ENCODE data around the gene CATSPERZ. TPM values are rescaled to one million over a fixed set of nuclear protein-coding genes. Genes with fewer than 3 reads are reported as not detected.
A peak's percentile ranks its signal among the peaks of the same experiment; 100 is the strongest.

CATSPERZ gene
- total and polyA plus RNA-seq, 9 of the 15 experiments (the other 6 are each of a cell fraction or from before 2014, with no cell fraction given): 0.86 to 8.5 (median 3.5) TPM

DNA sequence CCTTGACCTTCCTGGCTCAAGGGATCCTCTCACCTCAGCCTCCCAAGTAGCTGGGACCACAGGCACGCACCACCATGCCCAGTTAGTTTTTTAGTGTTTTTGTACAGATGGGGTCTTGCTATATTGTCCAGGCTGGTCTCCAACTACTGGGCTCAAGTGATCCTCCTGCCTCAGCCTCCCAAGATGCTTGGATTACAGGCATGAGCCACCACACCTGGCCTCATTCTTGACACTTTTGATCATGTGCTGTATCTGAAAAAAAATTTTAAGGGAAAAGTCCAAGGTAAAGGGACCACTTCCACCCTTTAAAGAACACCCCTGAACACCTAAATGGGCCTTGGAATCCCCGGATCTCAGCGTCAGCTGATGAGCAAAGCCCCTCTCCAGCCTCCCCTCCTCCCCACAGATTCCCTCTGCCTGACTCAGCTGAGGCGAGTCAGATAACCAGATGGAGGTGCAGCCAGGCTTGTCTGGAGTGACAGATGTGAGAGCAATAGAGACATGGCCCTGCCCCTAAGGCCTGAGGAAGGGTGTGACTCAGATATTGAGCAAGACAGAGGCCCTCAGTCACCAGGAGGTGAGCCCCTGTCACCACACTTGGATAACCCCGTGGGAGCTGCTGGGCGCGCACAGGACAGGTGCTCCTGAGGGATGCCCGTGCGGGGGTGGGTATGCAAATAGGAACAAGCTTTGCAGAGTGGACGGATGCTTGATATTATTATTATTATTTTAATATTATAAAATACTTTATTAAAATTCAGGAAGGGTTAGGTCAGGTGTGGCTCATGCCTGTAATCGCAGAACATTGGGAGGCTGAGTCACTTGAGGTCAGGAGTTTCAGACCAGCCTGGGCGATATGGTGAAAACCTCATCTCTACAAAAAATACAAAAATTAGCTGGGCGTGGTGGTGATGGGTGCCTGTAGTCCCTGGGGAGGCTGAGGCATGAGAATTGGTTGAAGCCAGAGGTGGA lies 34.9 kb downstream of the CATSPERZ start (continued):
- no peak for TF ChIP-seq ZNF407 (IDR thresholded peaks at IDR 0.05; ENCODE audit: low read depth)
- TF ChIP-seq, protein P1, sequence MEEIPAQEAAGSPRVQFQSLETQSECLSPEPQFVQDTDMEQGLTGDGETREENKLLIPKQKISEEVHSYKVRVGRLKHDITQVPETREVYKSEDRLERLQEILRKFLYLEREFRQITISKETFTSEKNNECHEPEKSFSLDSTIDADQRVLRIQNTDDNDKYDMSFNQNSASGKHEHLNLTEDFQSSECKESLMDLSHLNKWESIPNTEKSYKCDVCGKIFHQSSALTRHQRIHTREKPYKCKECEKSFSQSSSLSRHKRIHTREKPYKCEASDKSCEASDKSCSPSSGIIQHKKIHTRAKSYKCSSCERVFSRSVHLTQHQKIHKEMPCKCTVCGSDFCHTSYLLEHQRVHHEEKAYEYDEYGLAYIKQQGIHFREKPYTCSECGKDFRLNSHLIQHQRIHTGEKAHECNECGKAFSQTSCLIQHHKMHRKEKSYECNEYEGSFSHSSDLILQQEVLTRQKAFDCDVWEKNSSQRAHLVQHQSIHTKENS (CRISPR knock-in tag; IDR thresholded peaks at IDR 0.05): no peak
- TF ChIP-seq HMG20A (CRISPR knock-in tag; conservative IDR thresholded peaks at IDR 0.05): no peak
- TF ChIP-seq GTF2E2 (tag; IDR thresholded peaks at IDR 0.05): no peak
- no peak for TF ChIP-seq ZC3H4 (CRISPR knock-in tag; IDR thresholded peaks at IDR 0.05; ENCODE audit: borderline replicate concordance)
- no peak for TF ChIP-seq KAT7 (CRISPR knock-in tag; IDR thresholded peaks at IDR 0.05; ENCODE audit: borderline replicate concordance)
- TF ChIP-seq, protein P2, sequence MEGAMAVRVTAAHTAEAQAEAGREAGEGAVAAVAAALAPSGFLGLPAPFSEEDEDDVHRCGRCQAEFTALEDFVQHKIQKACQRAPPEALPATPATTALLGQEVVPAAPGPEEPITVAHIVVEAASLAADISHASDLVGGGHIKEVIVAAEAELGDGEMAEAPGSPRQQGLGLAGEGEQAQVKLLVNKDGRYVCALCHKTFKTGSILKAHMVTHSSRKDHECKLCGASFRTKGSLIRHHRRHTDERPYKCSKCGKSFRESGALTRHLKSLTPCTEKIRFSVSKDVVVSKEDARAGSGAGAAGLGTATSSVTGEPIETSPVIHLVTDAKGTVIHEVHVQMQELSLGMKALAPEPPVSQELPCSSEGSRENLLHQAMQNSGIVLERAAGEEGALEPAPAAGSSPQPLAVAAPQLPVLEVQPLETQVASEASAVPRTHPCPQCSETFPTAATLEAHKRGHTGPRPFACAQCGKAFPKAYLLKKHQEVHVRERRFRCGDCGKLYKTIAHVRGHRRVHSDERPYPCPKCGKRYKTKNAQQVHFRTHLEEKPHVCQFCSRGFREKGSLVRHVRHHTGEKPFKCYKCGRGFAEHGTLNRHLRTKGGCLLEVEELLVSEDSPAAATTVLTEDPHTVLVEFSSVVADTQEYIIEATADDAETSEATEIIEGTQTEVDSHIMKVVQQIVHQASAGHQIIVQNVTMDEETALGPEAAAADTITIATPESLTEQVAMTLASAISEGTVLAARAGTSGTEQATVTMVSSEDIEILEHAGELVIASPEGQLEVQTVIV (CRISPR knock-in tag; IDR thresholded peaks at IDR 0.05; ENCODE audit: borderline replicate concordance): no peak
- no peak for TF ChIP-seq YBX1 (IDR thresholded peaks at IDR 0.05)
- peak; percentile 96 for TF ChIP-seq LEF1 (IDR thresholded peaks at IDR 0.05)
- no peak for TF ChIP-seq ATF2 (CRISPR knock-in tag; IDR thresholded peaks at IDR 0.05)
- no peak for TF ChIP-seq ARID3B (CRISPR knock-in tag; IDR thresholded peaks at IDR 0.05; ENCODE audit: borderline replicate concordance)
